Measurements from ENCODE around the gene NAALADL1. TPM values are rescaled to one million over a fixed set of nuclear protein-coding genes. Genes with fewer than 3 reads are reported as not detected.

NAALADL1 gene
- total and polyA plus RNA-seq, 2 of the 4 experiments (the other 2 are of a cell fraction) = 3.8 to 5.8 TPM

DNA sequence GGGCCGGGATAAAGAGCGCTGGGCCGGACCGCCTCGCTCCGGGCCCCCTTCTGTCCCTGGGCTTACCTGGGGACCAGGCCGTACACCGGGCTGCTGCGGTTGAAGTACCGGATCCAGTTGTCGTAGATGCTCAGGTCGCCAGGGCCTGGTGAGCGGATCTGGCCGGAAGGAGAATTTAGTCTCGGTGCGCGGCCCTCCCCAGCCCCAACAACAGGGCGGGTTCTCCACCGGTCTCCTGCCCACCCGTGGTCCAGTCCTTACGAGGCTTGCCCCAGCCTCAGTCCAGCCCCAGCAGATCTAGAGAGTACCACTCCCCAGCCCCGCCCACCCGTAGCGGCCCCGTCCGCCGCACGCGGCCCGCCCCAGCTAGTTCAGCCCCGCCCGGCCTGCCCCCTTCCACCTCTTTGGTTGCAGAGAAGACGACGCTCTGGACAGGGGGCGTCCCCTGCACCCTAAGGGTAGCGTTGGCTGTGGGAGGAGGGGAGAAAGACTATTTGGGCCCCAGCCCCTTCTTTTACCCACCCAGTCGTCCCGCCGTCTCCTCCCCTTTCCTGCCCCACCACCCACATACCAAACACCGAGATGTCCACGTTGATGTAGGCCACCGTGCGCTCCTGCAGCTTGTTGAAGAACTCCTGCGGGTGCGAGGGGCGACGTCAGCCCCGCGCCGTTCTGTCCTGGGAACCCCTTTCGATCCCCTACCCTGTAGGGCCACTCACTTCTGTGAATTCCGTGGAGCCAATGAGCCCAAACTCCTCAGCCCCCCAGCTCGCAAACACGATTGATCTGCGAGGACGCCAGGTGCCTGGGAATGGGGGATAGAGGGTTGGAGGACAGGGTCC is 10.6 kb downstream of the NAALADL1 start (continued):
- TF ChIP-seq, protein P1, sequence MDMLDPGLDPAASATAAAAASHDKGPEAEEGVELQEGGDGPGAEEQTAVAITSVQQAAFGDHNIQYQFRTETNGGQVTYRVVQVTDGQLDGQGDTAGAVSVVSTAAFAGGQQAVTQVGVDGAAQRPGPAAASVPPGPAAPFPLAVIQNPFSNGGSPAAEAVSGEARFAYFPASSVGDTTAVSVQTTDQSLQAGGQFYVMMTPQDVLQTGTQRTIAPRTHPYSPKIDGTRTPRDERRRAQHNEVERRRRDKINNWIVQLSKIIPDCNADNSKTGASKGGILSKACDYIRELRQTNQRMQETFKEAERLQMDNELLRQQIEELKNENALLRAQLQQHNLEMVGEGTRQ (IDR thresholded peaks at IDR 0.05; ENCODE audit: low read depth, low read length) = no peak
- TF ChIP-seq RAD21 (IDR thresholded peaks at IDR 0.05; ENCODE audit: low read length) = no peak

DNA sequence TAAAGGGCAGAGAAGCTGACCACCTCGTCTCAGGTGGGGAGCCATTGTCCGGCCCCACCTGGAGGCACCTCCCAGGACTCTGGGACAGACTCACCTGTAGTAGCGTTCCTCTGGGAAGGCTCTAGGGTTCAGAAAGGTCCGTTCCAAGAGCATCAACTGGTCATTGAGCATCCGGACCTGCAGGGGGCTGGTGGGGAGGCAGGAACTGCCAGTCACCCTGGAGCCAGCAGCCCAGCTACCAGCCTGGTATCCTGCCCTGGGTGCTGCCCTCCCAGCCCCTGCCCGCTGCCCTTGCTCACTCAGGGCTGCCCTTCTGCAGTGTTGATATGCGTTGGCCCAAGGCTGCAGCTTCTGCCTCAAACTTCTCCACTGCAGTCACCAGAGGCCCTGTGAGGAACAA is 12.6 kb downstream of the NAALADL1 start:
- Histone ChIP-seq H2BK15ac (ENCODE audit: low read depth, low read length) (no peak overlapping the region), H3K56ac (ENCODE audit: extremely low read depth, insufficient read depth, low read length) (no peak overlapping the region), H4K20me1 (ENCODE audit: insufficient read depth, low read length) (peaks cover 5% of the 10 kb centered on the region; the same call in 1 of the 2 replicates), H2AFZ (replicated peaks; ENCODE audit: low read length, poor library complexity) (no peak overlapping the region), H3K4me3 (ENCODE audit: insufficient read depth, low read depth, low read length) (no peak overlapping the region), H3K23ac (ENCODE audit: low read depth, low read length) (no peak overlapping the region), H2AK9ac (replicated peaks; ENCODE audit: low read depth, low read length, poor library complexity) (no peak overlapping the region), H3K36me3 (ENCODE audit: control insufficient read depth, insufficient read depth, low read length) (peaks cover 13% of the 10 kb centered on the region), H3K4ac (ENCODE audit: low read depth, low read length) (no peak overlapping the region), H2BK120ac (ENCODE audit: low read depth, low read length) (no peak overlapping the region), H4K91ac (ENCODE audit: insufficient read depth, low read depth, low read length) (no peak overlapping the region), H3K18ac (ENCODE audit: low read depth, low read length) (no peak overlapping the region), H3K27ac (ENCODE audit: insufficient read depth, low read length) (no peak overlapping the region), H3K27me3 (ENCODE audit: control insufficient read depth, insufficient read depth, low read length) (no peaks in the 10 kb centered on the region), H4K5ac (ENCODE audit: low read depth, low read length) (no peak overlapping the region), H3K9me3 (ENCODE audit: control insufficient read depth, insufficient read depth, low read length) (no peaks in the 10 kb centered on the region), H4K8ac (ENCODE audit: low read depth in 2 of 2, low read length in 2 of 2) (no peak overlapping the region), H3K79me1 (ENCODE audit: low read depth in 1 of 2, low read length in 2 of 2) (peaks cover 17 to 37% of the 10 kb centered on the region in 2 experiments), H2AK5ac (ENCODE audit: low read depth, low read length) (no peak overlapping the region), H3K4me1 (ENCODE audit: control insufficient read depth, insufficient read depth, low read length) (no peaks in the 10 kb centered on the region), H3K9me1 (ENCODE audit: insufficient read depth, low read length) (peaks cover 13% of the 10 kb centered on the region; the same call in 1 of the 2 replicates), H3K9ac (ENCODE audit: low read depth, low read length) (no peak overlapping the region), H3K14ac (replicated peaks; ENCODE audit: low read depth, low read length) (no peak overlapping the region), H2BK5ac (ENCODE audit: low read depth, low read length, poor library complexity, severe bottlenecking) (no peak overlapping the region), H3K4me2 (ENCODE audit: low read depth, low read length) (no peak overlapping the region), H2BK20ac (ENCODE audit: low read depth, low read length) (no peak overlapping the region)
- POLR2A ChIA-PET (ENCODE audit: unreplicated experiment) = no interaction called here
- in situ Hi-C loops (cut with MboI; ENCODE audit: low sequenced_read_pairs) = no loop called here
- dilution Hi-C loops (cut with HindIII; ENCODE audit: low sequenced_read_pairs, unreplicated experiment) = no loop called here
- no peak for TF ChIP-seq NFE2L2 (IDR thresholded peaks at IDR 0.05; ENCODE audit: low read depth, low read length)
- no peak for TF ChIP-seq RCOR1 (IDR thresholded peaks at IDR 0.05; ENCODE audit: insufficient replicate concordance, low read length)
- TF ChIP-seq MAFK (IDR thresholded peaks at IDR 0.05; ENCODE audit: low read depth, low read length) = no peak
- TF ChIP-seq MXI1 (IDR thresholded peaks at IDR 0.05; ENCODE audit: borderline replicate concordance, low read depth, low read length) = no peak
- TF ChIP-seq, protein P2, sequence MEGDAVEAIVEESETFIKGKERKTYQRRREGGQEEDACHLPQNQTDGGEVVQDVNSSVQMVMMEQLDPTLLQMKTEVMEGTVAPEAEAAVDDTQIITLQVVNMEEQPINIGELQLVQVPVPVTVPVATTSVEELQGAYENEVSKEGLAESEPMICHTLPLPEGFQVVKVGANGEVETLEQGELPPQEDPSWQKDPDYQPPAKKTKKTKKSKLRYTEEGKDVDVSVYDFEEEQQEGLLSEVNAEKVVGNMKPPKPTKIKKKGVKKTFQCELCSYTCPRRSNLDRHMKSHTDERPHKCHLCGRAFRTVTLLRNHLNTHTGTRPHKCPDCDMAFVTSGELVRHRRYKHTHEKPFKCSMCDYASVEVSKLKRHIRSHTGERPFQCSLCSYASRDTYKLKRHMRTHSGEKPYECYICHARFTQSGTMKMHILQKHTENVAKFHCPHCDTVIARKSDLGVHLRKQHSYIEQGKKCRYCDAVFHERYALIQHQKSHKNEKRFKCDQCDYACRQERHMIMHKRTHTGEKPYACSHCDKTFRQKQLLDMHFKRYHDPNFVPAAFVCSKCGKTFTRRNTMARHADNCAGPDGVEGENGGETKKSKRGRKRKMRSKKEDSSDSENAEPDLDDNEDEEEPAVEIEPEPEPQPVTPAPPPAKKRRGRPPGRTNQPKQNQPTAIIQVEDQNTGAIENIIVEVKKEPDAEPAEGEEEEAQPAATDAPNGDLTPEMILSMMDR (conservative IDR thresholded peaks at IDR 0.05; ENCODE audit: low read depth, low read length) = no peak
- no peak for TF ChIP-seq BHLHE40 (IDR thresholded peaks at IDR 0.05; ENCODE audit: low read depth, low read length)
- no peak for TF ChIP-seq FOS (IDR thresholded peaks at IDR 0.05; ENCODE audit: low read depth, low read length)
- TF ChIP-seq, protein P3, sequence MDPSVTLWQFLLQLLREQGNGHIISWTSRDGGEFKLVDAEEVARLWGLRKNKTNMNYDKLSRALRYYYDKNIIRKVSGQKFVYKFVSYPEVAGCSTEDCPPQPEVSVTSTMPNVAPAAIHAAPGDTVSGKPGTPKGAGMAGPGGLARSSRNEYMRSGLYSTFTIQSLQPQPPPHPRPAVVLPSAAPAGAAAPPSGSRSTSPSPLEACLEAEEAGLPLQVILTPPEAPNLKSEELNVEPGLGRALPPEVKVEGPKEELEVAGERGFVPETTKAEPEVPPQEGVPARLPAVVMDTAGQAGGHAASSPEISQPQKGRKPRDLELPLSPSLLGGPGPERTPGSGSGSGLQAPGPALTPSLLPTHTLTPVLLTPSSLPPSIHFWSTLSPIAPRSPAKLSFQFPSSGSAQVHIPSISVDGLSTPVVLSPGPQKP (IDR thresholded peaks at IDR 0.05; ENCODE audit: borderline replicate concordance, low read depth, low read length) = no peak
- intact Hi-C loops (cut with micrococcal nuclease) = no loop called here
- CTCF ChIA-PET = interaction anchor here (0.7 kb wide), 1 partner anchor 13 kb away, joined by 8 read pairs; the partner anchor contains the start of gene NAALADL1
- no peak for DNase-seq
- 87% methylated on average over 3 of the region's 7 CpGs; no CpG with 5 or more reads in 1 of the 2 experiments for WGBS, 2 experiments (ENCODE audit: extremely low coverage in 2 of 2, insufficient read length in 1 of 2)
- no TSS peak for BruUV-seq (replicated peaks)
- ATAC-seq (ENCODE audit: low read depth) = no peak
